ENCODE measurements around the gene CA7.

Gene CA7

DNA sequence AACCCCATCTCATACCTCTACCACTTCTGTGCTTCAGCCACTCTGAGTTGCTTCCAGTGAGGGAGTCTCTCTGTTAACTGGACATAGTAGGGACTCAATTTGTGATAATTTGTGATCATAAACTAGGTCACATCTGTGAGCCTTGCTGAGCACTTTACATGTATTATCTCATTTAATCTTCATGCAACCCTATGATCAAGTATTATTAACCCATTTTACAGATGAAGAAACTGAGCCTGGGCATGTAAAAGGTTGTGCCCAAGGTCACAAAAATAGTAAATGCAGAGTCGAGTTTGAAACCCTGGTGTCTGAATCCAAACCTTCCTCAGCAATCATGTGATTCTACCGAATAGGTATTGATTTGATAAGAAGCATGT lies 54.7 kb downstream of the CA7 start:
- no peaks in the 10 kb centered on the region for H3K79me2 ChIP-seq (ENCODE audit: low read length)
- DNase-seq, result no peak
- no peak overlapping the region for H3K27ac ChIP-seq (ENCODE audit: low read length)
- H3K4me2 ChIP-seq (ENCODE audit: low read depth, low read length), result no peak overlapping the region
- no peaks in the 10 kb centered on the region for H3F3A ChIP-seq (ENCODE audit: insufficient read depth, low read length)
- no peak overlapping the region for H3K9ac ChIP-seq (ENCODE audit: low read length)
- TF ChIP-seq EZH2 (optimal IDR thresholded peaks at IDR 0.05; ENCODE audit: low read depth, low read length) (no peak), EZH2phosphoT487 (IDR thresholded peaks at IDR 0.05; ENCODE audit: low read length) (no peak)
- TF ChIP-seq, protein P1, sequence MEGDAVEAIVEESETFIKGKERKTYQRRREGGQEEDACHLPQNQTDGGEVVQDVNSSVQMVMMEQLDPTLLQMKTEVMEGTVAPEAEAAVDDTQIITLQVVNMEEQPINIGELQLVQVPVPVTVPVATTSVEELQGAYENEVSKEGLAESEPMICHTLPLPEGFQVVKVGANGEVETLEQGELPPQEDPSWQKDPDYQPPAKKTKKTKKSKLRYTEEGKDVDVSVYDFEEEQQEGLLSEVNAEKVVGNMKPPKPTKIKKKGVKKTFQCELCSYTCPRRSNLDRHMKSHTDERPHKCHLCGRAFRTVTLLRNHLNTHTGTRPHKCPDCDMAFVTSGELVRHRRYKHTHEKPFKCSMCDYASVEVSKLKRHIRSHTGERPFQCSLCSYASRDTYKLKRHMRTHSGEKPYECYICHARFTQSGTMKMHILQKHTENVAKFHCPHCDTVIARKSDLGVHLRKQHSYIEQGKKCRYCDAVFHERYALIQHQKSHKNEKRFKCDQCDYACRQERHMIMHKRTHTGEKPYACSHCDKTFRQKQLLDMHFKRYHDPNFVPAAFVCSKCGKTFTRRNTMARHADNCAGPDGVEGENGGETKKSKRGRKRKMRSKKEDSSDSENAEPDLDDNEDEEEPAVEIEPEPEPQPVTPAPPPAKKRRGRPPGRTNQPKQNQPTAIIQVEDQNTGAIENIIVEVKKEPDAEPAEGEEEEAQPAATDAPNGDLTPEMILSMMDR (IDR thresholded peaks at IDR 0.05; ENCODE audit: low read length), result no peak
- H3K4me1 ChIP-seq (ENCODE audit: low read length), result no peaks in the 10 kb centered on the region
- no peak overlapping the region for H2AFZ ChIP-seq (ENCODE audit: low read length)
- no peaks in the 10 kb centered on the region for H3K36me3 ChIP-seq (replicated peaks; ENCODE audit: insufficient read depth, low read length)
- no peaks in the 10 kb centered on the region for H3K9me2 ChIP-seq (replicated peaks; ENCODE audit: insufficient read depth, low read length)
- no peaks in the 10 kb centered on the region for H3K27me3 ChIP-seq (replicated peaks; ENCODE audit: insufficient read depth, low read length)
- H3K4me3 ChIP-seq (ENCODE audit: low read length), result no peak overlapping the region
- H4K20me1 ChIP-seq (ENCODE audit: insufficient read depth, low read length), result no peaks in the 10 kb centered on the region
- no peaks in the 10 kb centered on the region for H3K9me3 ChIP-seq (replicated peaks; ENCODE audit: insufficient read depth, low read length)

DNA sequence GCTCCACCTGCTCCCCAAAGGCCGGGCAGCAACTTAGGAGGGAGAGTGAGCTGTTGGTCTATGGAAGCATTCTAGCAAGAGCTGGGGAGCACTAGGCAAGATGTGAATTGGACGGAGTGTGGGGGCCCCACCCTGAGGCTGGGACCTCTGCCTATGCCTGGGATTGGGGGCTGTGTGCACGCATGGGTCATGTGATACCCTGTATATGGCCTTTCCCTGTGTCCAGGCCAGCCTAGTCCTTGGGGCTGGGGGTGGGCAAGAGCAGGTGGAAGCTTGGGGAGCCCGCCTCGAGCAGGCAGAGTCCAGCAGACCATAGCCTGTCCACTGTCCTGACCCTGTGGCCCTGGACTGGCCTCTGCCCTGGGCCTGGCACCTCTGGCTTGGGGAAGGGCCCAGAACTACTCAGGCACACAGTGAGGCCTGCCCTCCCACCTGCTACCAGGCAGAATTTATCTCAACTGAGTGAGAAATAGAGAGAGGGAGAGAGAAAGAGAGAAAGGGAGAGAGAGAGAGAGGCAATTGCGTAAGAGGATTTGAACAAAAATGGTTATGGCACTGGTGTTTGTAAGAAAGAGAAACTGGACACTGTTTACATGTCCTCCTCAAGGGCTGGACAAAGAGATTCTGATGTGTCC lies 55.2 kb downstream of the CA7 start:
- H3K79me2 ChIP-seq (ENCODE audit: low read length), result no peaks in the 10 kb centered on the region
- DNase-seq, result no peak
- H3K4me2 ChIP-seq (ENCODE audit: low read depth, low read length), result no peak overlapping the region
- H3K9me3 ChIP-seq (replicated peaks; ENCODE audit: insufficient read depth, low read length), result no peaks in the 10 kb centered on the region
- no peak overlapping the region for H3K27ac ChIP-seq (ENCODE audit: low read length)
- no peak overlapping the region for H3K4me3 ChIP-seq (ENCODE audit: low read length)
- H4K20me1 ChIP-seq (ENCODE audit: insufficient read depth, low read length), result no peaks in the 10 kb centered on the region
- no peaks in the 10 kb centered on the region for H3K27me3 ChIP-seq (replicated peaks; ENCODE audit: insufficient read depth, low read length)
- H3F3A ChIP-seq (ENCODE audit: insufficient read depth, low read length), result no peaks in the 10 kb centered on the region
- H3K9me2 ChIP-seq (replicated peaks; ENCODE audit: insufficient read depth, low read length), result no peaks in the 10 kb centered on the region
- H2AFZ ChIP-seq (ENCODE audit: low read length), result no peak overlapping the region
- TF ChIP-seq EZH2 (optimal IDR thresholded peaks at IDR 0.05; ENCODE audit: low read depth, low read length) (no peak), EZH2phosphoT487 (IDR thresholded peaks at IDR 0.05; ENCODE audit: low read length) (no peak)
- TF ChIP-seq, protein P1 (IDR thresholded peaks at IDR 0.05; ENCODE audit: low read length), result no peak
- H3K4me1 ChIP-seq (ENCODE audit: low read length), result no peaks in the 10 kb centered on the region
- no peaks in the 10 kb centered on the region for H3K36me3 ChIP-seq (replicated peaks; ENCODE audit: insufficient read depth, low read length)
- H3K9ac ChIP-seq (ENCODE audit: low read length), result no peak overlapping the region

DNA sequence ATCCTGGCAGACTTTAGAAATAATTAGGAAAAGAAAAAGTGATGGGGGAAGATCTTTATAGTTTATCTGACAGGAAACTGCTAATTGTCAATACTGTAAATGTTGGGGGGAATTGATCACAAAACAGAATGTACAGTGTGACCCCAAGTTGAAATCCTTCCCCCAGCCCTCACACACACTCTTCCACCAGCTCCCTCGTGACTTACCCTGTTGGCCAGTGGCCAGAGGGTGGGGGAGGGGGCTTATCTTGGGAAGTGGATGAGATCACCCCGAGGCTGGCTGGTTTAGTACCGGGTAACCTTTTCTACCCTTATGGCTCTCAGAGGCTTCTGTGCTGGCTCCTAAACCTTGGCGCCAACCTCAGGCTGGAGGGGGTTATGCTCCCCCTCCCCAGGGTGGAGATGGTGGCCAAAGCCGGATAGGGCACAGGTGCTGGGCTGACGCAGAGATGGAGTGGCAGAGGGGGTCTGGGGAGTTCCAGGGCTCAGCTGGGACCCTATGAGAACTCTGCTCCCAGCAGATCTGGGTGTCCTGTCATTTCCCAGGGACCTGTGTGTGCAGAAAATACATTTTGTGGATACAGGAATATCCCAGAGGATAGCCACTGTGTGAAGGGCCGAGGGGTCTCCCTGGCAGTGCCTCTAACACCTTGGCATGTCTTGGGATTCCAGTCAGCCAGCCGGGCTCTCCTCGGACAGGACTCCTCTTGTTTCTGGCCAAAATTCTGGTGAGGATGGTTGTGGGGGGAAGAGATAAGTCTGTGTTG lies 55.9 kb downstream of the CA7 start:
- no peaks in the 10 kb centered on the region for H3K27me3 ChIP-seq (replicated peaks; ENCODE audit: insufficient read depth, low read length)
- DNase-seq, result no peak
- H3K27ac ChIP-seq (ENCODE audit: low read length), result no peak overlapping the region
- no peaks in the 10 kb centered on the region for H3K9me3 ChIP-seq (replicated peaks; ENCODE audit: insufficient read depth, low read length)
- no peaks in the 10 kb centered on the region for H3K9me2 ChIP-seq (replicated peaks; ENCODE audit: insufficient read depth, low read length)
- no peaks in the 10 kb centered on the region for H3K79me2 ChIP-seq (ENCODE audit: low read length)
- H3F3A ChIP-seq (ENCODE audit: insufficient read depth, low read length), result no peaks in the 10 kb centered on the region
- no peak overlapping the region for H3K9ac ChIP-seq (ENCODE audit: low read length)
- H3K4me1 ChIP-seq (ENCODE audit: low read length), result peaks cover under 1% of the 10 kb centered on the region; the same call in 1 of the 2 replicates
- H3K36me3 ChIP-seq (replicated peaks; ENCODE audit: insufficient read depth, low read length), result no peaks in the 10 kb centered on the region
- H2AFZ ChIP-seq (ENCODE audit: low read length), result no peak overlapping the region
- no peak overlapping the region for H3K4me2 ChIP-seq (ENCODE audit: low read depth, low read length)
- no peak overlapping the region for H3K4me3 ChIP-seq (ENCODE audit: low read length)
- TF ChIP-seq EZH2 (optimal IDR thresholded peaks at IDR 0.05; ENCODE audit: low read depth, low read length) (no peak), EZH2phosphoT487 (IDR thresholded peaks at IDR 0.05; ENCODE audit: low read length) (no peak)
- TF ChIP-seq, protein P1 (IDR thresholded peaks at IDR 0.05; ENCODE audit: low read length), result no peak
- H4K20me1 ChIP-seq (ENCODE audit: insufficient read depth, low read length), result no peaks in the 10 kb centered on the region
